SKM-1 treated with dmso at 0.1 percent for 144 hours (cell line): ENCODE results near the gene KCNG4.
"Not testable (repeated sequence)": the region's sequence is repeated elsewhere in the genome, so short reads cannot be mapped to it uniquely, and the experiment has no call there.

Experiments used
- DNase-seq: peaks from one replicate; lab custom pipeline; 2025; ENCODE audit not compliant: unreplicated experiment; lab: John Stamatoyannopoulos, UW

The KCNG4 gene

DNA sequence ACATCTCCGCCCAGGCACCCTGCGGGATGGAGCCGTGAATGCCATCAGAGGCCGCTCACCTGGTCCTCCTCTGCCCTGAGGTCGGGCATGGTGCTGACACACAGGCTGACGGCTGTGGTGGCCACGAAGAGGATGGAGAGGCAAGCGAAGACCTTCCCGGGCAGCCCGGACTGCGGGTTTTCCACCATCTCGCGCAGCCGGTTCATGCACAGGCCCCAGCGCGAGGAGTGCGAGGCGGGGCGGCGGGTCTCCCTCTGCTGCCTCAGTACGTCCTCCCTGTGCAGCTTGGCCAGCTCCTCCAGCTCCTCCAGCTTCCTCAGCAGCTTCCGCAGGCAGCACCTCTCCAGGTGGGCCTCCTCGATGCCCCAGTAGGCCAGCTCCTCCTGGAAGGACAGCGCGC lies 3.1 kb downstream of the KCNG4 start:
- DNase-seq = no peak

DNA sequence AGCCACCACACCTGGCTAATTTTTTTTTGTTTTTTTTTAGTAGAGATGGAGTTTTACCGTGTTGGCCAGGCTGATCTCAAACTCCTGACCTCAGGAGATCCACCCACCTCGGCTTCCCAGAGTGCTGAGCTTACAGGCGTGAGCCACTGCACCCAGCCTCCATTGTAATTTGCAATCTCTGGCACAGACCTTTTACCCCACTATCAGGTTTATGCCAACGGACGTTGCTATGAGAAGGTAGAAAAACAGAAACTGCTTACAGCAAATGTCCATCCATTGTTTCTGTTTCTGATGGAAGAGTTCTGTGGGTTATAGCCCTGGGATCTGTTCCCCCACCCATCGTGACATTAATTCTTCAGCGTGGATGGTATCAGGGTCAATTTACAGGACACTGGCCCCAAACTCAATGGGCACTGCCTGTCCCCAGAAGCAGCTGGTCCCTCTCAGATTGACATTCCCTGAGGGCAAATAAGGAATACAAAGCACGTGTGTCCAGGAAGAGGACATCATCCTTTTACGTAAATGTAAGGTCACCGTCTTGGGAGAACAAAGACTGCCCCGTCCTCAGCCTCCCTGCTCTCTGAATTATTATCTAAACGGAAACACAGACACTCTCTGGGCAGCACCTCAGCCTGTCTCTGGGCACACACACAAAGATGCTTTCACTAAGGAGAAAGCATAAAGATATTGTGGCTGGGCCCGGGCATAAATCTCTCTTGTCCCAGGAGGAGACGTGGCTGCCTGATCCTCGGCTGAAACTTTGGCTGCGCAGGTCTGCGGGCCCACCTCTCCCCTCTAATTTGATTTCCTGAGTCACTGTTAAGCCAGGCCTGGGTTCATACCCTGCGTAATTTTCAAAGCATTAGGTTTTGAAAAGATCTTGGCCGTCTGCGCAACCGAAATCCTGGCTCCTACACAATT lies 5.2 kb downstream of the KCNG4 start:
- no peak for DNase-seq

DNA sequence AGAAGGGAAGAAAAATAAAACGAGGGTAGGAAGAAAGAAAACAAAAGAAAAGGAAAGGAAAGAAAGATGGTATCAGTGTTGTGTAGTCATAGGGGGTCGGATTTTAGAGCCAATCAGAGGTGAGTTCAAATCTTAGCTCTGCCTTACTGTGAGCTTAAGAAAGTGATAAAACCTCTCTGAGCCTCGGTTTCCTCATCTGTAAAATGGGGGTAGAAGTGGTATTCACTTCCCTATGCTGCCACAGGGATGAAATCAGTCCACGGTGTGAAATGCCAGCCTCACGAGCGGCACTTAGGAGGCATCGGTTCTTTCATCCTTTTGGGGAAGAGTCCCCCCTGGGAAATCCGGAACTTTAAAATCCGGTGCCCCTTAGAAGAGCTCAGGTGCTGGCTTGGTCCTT lies 6.1 kb downstream of the KCNG4 start:
- no peak for DNase-seq

DNA sequence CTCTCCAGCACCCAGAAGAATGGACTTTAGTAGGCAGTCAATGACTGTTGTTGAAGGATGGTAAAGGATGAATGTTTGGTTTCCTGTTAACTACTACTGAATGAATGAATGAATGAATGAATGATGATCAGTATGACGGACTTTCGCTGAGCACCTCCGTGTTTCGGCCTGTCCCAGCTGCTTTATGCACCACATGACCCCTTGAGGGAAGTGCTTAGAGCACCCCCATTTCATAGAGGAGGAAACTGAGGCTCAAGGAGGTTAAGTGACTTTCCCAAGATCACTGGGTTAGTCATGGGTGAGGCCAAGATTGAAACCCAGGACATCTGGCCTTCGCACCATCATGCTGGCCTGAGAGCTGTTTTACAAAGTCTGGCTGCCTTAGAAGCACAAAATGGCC lies 6.8 kb downstream of the KCNG4 start:
- DNase-seq = no peak

DNA sequence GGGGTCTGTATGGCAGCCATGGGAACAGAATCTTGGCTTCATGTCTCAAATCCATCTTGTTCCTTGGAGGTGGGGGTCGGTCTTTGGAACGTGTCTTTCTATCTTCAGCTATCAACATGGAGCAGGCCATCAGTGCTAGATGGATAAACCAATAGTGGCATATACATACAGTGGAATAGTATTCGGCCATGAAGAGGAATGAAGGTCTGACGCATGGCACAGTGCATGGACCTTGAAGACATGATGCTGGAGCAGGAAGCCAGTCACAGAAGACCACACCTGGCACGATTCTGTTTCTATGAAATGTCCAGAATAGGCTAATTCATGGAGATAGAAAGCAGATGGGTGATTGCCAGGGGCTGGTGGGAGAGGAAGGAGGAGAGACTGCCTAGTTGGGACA lies 7.8 kb downstream of the KCNG4 start:
- DNase-seq = no peak

DNA sequence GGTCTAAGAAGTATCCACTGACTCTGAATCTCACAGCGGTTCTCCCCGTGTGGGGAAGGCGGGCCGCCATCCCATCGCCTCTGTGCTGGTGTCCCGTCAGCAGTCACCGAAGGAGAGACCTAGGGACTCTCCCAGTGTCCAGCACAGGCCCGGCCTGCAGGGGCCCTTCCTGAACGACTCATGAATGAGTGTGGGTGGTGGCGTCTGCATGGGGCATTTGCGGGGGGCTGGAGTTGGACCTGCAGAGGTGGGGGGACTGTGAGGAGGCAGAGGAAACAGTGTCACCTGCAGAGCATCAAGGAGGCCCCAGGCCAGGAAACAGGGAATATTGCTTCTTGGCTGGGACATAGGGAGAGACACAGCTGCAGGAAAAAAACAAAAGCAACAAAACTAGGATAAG lies 10.3 kb downstream of the KCNG4 start:
- no peak for DNase-seq

DNA sequence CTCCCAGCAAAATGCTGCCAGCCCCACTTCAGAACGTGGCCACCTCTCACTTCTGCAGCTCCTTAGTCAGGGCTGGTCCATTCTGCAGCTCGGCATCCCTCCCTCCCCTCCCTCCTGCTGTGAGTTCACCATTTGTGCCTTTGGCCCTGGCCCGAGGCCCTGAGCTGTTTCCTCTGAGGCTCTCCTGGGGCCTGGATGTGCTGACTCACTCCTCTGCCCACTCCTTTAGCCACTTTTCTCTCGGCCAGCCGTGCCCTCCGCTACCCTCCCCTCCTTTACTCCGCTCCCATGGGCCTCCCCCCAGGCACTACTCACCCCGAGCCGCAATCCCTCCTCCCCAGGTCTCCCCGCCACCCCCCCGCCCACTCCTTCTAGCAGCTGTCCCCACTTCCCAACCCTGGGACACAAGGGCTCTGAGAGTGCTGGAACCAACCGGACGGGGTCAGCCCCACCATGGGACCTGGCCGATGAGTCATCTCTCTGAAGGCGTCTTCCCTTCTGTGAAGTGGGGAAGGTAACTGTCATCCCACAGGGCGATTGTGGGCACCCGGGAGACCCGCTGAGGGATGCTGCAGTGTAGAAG lies 11.5 kb downstream of the KCNG4 start:
- peak; percentile 44 for DNase-seq

DNA sequence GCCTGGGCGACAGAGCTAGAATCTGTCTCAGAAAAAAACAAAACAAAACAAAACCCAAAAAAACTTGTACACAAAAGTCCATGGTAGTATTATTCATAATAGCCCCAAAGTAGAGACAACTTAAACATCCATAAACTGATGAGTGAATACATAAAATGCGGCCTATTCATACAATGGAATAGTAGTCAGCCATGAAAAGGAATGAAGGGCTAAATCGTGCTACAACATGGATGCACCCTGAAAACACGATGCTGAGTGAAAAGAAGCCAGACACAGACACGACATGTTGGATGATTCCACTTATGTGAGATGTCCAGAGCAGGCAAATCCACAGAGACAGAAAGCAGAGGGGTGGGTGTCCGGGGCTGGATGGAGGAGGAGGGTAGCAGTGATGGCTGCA lies 12.3 kb downstream of the KCNG4 start:
- no peak for DNase-seq

DNA sequence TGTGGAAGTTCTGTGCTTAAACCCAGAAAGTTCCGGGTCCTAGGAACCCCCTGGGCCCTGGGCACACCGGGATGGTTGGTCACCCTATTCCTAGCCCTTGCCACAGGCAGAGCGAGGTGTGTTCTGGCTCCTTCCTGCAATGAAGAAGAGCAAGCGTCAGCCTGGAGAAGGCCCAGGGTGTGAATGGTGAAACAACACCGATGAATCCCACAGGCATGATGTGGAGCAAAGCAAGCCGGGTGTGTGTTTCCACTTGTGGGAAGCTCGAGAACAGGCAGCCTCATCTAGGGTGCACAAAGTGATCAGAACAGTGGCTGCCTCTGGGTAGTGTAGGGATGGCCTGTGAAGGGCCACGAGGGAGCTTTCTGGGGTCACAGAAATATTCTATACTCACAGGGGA lies 13.8 kb downstream of the KCNG4 start:
- DNase-seq = no peak

DNA sequence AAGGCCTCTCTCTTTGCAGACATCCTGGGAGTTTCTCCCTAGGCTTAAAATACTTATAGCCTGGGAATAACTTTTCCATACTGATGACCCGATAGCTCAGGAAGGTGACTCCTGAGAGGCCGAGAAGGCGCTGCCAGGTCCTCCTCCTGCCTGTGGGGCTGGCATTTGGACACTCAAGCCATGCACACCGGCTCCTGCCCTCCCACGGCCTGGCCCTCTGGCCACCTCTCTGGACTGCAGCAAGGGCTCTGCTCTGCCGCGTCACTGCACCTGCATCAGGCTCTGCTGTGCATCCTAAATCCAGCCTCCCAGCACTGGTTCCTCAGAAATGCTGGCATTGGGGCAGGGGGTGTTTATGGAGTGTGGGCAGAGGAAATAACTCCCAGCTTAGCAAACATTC lies 14.2 kb downstream of the KCNG4 start:
- no peak for DNase-seq

DNA sequence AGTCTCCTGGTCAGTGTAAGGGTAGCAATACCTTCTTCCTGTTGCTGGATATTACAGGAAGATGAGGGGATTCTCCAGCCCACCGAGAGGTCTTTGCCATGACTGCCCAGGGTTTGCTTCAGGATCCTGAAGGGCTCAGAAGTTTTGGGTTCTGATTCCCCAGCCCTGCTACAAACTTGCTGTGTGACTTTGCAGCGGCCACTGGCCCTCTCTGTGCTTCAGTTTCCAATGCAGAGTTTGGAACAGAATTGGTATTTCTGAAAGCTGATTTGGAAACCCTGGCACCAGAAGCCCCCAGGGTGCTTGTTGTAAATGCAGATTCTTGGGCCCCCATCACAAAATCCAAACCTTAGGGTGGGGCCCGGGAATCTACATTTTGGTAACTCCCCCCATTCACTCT lies 14.7 kb downstream of the KCNG4 start:
- DNase-seq = no peak

DNA sequence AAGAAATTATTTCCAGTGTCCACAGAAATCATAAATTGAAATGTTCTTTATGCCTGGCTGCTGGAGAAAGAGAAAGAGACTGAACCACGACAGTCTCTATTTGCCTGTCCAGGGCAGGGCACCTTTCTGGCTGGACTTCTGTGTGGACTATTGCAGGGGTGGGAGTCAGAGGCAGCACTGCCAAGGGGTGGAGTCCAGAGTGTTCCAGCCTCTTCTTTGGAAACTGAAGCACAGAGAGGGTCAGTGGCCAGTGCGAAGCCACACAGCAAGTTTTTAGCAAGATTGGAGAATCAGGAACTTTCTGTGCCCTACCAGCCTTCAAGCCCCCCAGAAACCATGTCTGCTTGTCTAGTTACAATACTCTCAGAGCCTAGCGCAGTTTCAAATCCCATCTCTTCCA lies 15.3 kb downstream of the KCNG4 start:
- no peak for DNase-seq

DNA sequence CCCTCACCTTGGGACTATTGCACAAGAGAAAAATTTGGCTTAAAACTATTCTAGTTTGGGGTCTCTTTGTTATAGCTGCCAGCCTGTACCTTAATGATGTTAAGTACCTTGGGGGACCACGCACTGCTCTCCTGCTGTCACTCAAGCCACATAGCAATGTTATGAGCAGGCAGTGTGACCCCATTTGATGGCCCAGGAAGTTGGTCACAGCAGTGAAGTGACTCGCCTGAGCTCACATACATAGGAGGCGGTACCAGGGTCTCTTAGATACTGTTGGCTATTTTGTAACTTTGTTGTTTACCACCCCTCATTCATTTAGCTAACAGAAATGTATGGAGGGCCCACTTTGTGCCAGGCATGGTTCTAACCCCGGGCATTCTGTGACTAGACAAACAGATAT lies 16.4 kb downstream of the KCNG4 start:
- DNase-seq = no peak

DNA sequence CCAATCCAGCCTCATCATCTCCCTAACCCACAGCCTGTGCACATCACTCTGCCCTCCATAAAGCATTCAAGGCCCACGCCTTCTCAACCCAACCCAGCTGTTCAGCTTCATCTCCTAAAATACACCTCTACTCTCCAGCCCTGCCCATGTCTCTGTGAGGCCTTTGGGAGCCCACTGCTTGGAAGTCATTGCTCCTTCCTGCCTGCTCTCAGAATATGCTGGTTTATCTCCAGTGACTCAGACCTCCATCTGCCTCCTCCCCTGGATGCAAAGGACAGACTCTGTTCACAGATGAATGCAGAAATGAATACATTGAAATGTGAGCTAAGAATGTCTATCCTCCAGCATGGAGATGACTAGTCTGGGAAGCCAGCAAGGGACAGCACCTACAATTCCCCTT lies 19.0 kb downstream of the KCNG4 start:
- DNase-seq = no peak

DNA sequence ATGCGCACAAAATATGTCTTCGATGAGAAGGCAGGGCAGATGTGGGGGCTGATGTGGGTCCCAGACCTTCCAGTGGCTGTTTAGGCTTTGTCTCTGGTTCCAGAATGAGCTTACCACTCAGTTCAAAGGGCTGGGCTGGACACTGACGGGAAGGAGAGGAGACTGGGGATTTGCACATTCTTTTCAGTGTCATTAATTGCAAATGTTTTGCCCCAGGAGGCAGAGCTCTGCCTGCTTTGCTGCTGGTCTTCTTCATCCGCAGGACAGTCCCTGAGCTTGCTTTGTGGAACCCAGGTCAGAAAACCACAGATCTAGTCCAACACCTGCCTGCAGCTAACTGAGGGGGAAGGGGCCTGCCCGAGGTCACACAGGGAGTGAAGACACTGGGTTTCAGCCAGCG lies 20.9 kb downstream of the KCNG4 start:
- DNase-seq = no peak

DNA sequence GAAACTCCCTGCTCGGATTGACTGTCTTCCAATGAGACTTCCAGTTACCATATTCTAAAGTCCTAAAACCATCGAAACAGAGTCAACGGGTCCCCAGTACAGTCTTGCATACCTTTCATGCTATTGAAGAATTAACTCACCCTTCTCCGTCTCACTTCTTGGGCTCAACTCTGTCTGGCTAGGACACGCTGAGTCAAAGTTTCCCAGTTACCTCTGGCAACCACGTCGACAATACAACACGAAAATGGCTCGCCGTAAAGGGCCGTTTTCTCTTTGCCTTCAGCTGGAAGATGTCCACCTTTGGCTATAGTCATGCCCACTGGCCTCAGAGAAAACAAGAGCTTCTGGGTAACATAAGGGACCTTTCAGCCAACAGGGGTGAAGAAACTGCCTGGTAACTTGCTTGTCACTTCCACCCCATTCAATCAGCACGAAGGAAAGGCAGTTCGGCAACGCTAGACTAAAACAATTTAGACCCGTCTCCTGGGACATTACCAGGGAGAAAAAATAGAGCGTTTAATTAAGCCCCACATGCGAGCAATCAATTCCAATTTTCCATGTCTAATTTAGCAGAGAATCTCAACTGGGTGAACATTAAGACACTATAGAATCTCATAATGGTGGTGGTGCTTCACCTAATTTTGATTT lies 21.5 kb downstream of the KCNG4 start:
- no peak for DNase-seq

DNA sequence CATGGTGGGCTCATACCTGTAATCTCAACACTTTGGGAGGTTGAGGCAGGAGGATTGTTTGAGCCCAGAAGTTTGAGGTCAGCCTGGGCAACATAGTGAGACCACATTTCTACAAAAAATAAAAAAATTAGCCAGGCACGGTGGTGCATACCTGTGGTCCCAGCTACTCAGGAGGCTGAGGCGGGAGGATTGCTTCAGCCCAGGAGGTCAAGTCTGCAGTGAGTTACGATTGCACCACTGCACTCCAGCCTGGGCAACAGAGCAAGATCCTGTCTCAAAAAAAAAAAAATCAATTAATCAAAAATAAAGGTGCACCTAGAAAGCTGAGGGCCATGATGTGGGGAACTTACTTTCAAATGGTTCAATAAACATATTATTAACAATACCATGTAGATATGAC lies 23.7 kb downstream of the KCNG4 start:
- DNase-seq = not testable (repeated sequence)

DNA sequence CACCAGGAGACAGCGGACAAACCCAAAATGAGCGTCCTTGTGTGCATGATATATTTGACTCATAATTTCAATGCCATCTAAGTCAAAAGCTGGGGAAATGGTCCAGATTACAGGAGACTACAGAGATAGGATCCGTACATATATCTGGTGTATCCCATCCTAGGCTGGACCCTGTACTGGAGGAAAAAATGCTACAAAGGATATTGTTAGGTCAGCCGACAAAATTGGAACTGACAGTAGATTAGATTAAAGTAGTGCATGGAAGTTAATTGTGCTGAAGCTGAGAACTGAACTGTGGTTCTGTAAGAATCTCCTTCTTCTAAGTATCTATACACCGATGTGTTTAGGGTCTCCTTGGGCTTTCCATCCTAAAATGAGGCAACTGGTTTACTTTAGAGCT lies 24.3 kb downstream of the KCNG4 start:
- DNase-seq = no peak

DNA sequence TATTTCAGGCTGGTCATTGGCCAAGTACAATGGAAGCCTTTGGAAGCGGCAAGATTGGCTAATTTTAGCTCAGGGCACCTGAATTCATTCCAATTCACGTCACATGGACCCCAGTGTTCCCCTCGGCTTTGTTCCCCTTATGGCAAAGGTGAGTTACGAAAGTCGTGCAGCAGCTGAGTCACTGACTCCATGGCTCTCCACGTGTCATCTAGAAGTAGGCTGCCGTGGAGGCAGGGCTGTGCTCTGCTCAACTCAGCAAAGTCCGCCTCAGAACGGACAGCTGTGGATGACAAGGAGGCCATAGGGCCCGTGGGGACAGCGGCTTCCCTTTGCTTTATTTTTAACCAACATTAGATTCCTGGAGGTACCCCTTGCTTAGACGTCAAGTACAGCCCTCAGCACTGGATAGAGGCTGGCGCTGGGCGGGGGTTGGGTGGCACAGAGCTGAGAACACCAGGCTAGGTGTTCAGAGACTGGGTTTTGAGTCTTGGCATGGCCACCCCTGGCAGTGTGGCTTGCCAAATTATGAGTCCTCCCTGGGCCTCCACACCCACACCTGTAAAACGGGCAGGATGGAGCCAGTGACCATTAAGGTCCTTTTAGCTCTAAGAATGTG lies 25.3 kb downstream of the KCNG4 start:
- DNase-seq = no peak

DNA sequence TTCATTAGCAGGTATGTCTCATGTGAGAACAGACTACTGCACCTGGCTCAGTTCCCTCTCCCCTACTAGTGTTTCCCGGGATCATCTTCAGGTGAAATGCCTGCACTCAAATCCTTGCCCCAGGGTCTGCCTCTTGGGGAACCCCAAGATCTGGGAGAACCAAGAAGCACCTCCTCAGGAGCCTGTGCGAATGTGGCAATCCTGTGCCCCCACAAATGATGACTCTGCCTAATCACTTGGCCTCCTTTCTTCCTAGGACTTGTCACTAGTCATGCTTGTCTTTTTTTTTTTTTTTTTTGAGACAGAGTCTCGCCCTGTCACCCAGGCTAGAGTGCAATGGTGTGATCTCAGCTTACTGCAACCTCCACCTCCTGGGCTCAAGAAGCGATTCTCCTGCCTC lies 27.2 kb downstream of the KCNG4 start:
- no peak for DNase-seq

DNA sequence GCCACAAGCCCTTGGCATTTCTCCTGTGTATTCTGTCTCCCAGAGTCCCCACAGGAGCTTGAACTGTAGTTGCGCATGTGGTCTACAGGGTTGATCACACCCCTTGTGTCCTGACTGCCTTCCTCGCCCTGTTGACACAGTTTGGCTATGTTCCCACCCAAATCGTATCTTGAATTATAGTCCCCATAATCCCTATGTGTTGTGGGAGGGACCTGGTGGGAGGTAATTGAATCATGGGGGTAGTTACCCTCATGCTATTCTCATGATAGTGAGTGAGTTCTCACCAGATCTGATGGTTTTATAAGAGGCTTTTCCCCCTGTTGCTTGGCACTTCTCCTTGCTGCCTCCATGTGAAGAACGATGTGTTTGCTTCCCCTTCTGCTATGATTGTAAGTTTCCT lies 27.7 kb downstream of the KCNG4 start:
- DNase-seq = no peak

DNA sequence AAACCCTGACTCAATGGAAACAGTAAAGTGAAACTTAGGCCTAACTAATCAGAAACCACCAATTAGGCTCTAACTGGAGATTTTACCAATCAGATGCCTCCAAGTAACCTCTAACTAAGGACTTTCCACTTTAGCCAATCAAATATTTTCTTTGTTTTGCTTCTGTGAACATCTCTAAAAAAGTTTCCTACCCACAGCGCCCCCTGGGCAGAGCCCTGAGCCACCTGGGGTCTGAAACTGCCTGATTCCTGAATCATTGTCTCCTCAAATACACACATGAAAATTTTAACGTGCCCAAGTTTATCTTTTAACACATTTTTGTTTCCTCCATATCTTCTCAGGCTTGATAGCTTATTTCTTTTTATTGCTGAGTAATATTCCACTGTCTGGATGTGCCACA lies 29.8 kb downstream of the KCNG4 start:
- no peak for DNase-seq
